Ishikawa (cell line): ENCODE measurements around the gene CSF2.

Experiments
- FOXM1 ChIP-seq: IDR thresholded peaks from 2 replicates; pipeline ENCODE4 v1.6.1; 2012; ENCODE audit warnings: low read depth, borderline replicate concordance
- RAD21 ChIP-seq: IDR thresholded peaks from 2 replicates; pipeline ENCODE4 v1.6.1; 2012; ENCODE audit warnings: low read depth

GRCh38 chr5:132046880-132047299, 26.7 kb upstream of the CSF2 start:
- TF ChIP-seq FOXM1 (no peak), RAD21 (no peak)
